ENCODE measurements around the gene CNDP1. TPM values are rescaled to one million over a fixed set of nuclear protein-coding genes. Genes with fewer than 3 reads are reported as not detected.

The CNDP1 gene
- total RNA-seq, 1 experiment from 2014 or later: not detected

GRCh38 chr18:74551452-74551851 lies 17.2 kb downstream of the CNDP1 start:
- no peak for DNase-seq (ENCODE audit: unreplicated experiment)
- ChIA-PET CTCF (interaction anchor here (0.6 to 2.5 kb wide), 47 partner anchors 8 to 572 kb away, joined by 3 to 87 read pairs (median 5); partner anchors contain the start of genes CNDP2 and DIPK1C), POLR2A (interaction anchor here (0.5 to 1.4 kb wide), 10 partner anchors 10 to 345 kb away, joined by 3 to 7 read pairs (median 4); partner anchors contain the start of gene CNDP2)
- Mint-ChIP-seq H3K27me3 (ENCODE audit: insufficient read depth, unreplicated experiment) (peaks cover 34% of the 10 kb centered on the region), H3K9me3 (ENCODE audit: unreplicated experiment) (peaks cover 10% of the 10 kb centered on the region), H3K27ac (ENCODE audit: low read depth, unreplicated experiment) (no peak overlapping the region), H3K4me3 (ENCODE audit: unreplicated experiment) (no peak overlapping the region), H3K4me1 (ENCODE audit: insufficient read depth, unreplicated experiment) (peaks cover 10% of the 10 kb centered on the region), H3K36me3 (ENCODE audit: insufficient read depth, unreplicated experiment) (no peaks in the 10 kb centered on the region)
- intact Hi-C loops (cut with micrococcal nuclease): no loop called here
- BruUV-seq (replicated peaks): no TSS peak
- TF ChIP-seq, protein P1, sequence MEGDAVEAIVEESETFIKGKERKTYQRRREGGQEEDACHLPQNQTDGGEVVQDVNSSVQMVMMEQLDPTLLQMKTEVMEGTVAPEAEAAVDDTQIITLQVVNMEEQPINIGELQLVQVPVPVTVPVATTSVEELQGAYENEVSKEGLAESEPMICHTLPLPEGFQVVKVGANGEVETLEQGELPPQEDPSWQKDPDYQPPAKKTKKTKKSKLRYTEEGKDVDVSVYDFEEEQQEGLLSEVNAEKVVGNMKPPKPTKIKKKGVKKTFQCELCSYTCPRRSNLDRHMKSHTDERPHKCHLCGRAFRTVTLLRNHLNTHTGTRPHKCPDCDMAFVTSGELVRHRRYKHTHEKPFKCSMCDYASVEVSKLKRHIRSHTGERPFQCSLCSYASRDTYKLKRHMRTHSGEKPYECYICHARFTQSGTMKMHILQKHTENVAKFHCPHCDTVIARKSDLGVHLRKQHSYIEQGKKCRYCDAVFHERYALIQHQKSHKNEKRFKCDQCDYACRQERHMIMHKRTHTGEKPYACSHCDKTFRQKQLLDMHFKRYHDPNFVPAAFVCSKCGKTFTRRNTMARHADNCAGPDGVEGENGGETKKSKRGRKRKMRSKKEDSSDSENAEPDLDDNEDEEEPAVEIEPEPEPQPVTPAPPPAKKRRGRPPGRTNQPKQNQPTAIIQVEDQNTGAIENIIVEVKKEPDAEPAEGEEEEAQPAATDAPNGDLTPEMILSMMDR (IDR thresholded peaks at IDR 0.05; ENCODE audit: unreplicated experiment): no peak

DNA sequence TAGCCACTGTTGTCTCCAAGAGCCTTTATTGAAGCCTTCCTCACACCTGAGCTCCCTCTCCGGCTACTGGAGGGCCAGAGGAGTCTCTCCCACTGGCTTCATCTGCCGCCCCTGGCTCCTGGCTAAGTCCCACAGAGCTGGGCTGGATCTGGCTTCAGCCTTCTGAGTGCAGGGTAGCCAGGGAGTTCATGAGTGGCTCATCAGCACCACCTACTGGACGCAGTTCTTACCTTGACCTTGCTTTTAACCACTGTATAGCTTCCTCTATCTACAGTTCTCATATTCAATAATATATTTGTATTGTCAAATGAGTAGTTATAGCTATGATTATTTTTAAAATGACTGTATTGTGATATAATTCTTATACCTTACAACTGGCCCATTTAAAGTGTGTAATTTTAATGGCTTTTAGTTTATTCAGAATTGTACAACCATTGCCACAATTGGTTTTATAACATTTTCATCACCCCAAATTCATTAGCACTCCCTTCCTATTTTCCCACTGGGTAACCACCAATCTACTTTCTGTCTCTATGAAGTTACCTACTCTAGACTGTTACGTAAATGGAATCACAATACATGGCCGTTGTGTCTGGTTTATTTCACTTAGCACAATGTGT lies 17.7 kb downstream of the CNDP1 start:
- Mint-ChIP-seq H3K9me3 (ENCODE audit: unreplicated experiment) (peaks cover 10% of the 10 kb centered on the region), H3K4me1 (ENCODE audit: insufficient read depth, unreplicated experiment) (peaks cover 5% of the 10 kb centered on the region), H3K27me3 (ENCODE audit: insufficient read depth, unreplicated experiment) (peaks cover 40% of the 10 kb centered on the region), H3K4me3 (ENCODE audit: unreplicated experiment) (no peak overlapping the region), H3K36me3 (ENCODE audit: insufficient read depth, unreplicated experiment) (no peaks in the 10 kb centered on the region), H3K27ac (ENCODE audit: low read depth, unreplicated experiment) (no peak overlapping the region)
- ChIA-PET POLR2A (interaction anchor here (0.6 to 1.4 kb wide), 8 partner anchors 10 to 346 kb away, joined by 3 to 7 read pairs (median 4); partner anchors contain the start of gene CNDP2), CTCF (interaction anchor here (0.6 to 2.5 kb wide), 50 partner anchors 9 to 573 kb away, joined by 3 to 87 read pairs (median 5); partner anchors contain the start of genes CNDP2 and DIPK1C)
- no TSS peak for BruUV-seq (replicated peaks)
- TF ChIP-seq, protein P1 (IDR thresholded peaks at IDR 0.05; ENCODE audit: unreplicated experiment): peak; percentile 82
- DNase-seq (ENCODE audit: unreplicated experiment): peak; percentile 84
- intact Hi-C loops (cut with micrococcal nuclease): loop anchor here (1.0 to 2.0 kb wide), 4 partner anchors 53 to 1851 kb away; no protein-coding TSS in a partner anchor

- Mint-ChIP-seq H3K27ac (ENCODE audit: low read depth, unreplicated experiment) (no peak overlapping the region), H3K27me3 (ENCODE audit: insufficient read depth, unreplicated experiment) (peaks cover 59% of the 10 kb centered on the region), H3K4me3 (ENCODE audit: unreplicated experiment) (no peak overlapping the region), H3K4me1 (ENCODE audit: insufficient read depth, unreplicated experiment) (no peaks in the 10 kb centered on the region), H3K36me3 (ENCODE audit: insufficient read depth, unreplicated experiment) (no peaks in the 10 kb centered on the region), H3K9me3 (ENCODE audit: unreplicated experiment) (no peaks in the 10 kb centered on the region)
- BruUV-seq (replicated peaks): no TSS peak
- ChIA-PET POLR2A (interaction anchor here (0.6 kb wide), 1 partner anchor 11 kb away, joined by 3 read pairs; no protein-coding TSS in a partner anchor), CTCF (interaction anchor here (1.9 to 2.7 kb wide), 2 partner anchors 63 to 203 kb away, joined by 9 read pairs; no protein-coding TSS in a partner anchor)
- TF ChIP-seq, protein P1 (IDR thresholded peaks at IDR 0.05; ENCODE audit: unreplicated experiment): no peak
- intact Hi-C loops (cut with micrococcal nuclease): no loop called here
- no peak for DNase-seq (ENCODE audit: unreplicated experiment)
Observed at GRCh38 chr18:74556126-74556525, 21.8 kb downstream of the CNDP1 start.

DNA sequence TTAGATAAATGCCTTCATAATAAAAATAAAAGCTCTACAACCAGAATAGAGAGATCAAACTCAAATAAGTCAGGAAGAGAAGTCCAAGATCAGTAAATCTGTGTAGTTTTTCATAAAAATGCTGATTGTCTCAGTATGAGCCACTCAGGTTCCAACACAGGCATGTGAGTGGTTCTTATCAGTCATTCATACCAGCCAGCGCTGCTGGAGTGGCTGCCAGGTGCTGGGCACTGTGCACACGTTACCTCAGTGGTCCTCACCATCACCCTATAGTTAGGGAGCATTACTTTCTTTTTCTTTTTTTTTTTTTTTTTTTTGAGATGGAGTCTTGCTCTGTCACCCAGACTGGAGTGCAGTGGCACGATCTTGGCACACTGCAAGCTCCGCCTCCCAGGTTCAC lies 23.8 kb downstream of the CNDP1 start:
- H3K4me1 Mint-ChIP-seq (ENCODE audit: insufficient read depth, unreplicated experiment): no peaks in the 10 kb centered on the region
- POLR2A ChIA-PET: no interaction called here
- no peak overlapping the region for H3K4me3 Mint-ChIP-seq (ENCODE audit: unreplicated experiment)
- intact Hi-C loops (cut with micrococcal nuclease): no loop called here
- H3K27me3 Mint-ChIP-seq (ENCODE audit: insufficient read depth, unreplicated experiment): peaks cover 55% of the 10 kb centered on the region
- no peaks in the 10 kb centered on the region for H3K9me3 Mint-ChIP-seq (ENCODE audit: unreplicated experiment)
- no peak for DNase-seq (ENCODE audit: unreplicated experiment)
- BruUV-seq (replicated peaks): no TSS peak
- no peak overlapping the region for H3K27ac Mint-ChIP-seq (ENCODE audit: low read depth, unreplicated experiment)
- CTCF ChIA-PET: interaction anchor here (1.6 kb wide), 1 partner anchor 205 kb away, joined by 5 read pairs; no protein-coding TSS in a partner anchor
- no peaks in the 10 kb centered on the region for H3K36me3 Mint-ChIP-seq (ENCODE audit: insufficient read depth, unreplicated experiment)
- TF ChIP-seq, protein P1 (IDR thresholded peaks at IDR 0.05; ENCODE audit: unreplicated experiment): no peak

Data from MCF 10A (cell line).